Ascending aorta (tissue), 2 donors: ENCODE measurements around the gene KRT32. TPM values are rescaled to one million over a fixed set of nuclear protein-coding genes. Genes with fewer than 3 reads are reported as not detected.

Experiments used
- DNase-seq, 2 donors: peaks; one replicate each; pipeline ENCODE4 v3.0.0-alpha.2; 2019; ENCODE audit warnings: low spot score in 2 of 2
- H3K27ac ChIP-seq, 2 donors: fragments of 200-600 bp; sonication (generic); one replicate each; pipeline ENCODE4 v1.5.1; 2016 to 2017; ENCODE audit warnings: mild to moderate bottlenecking in 1 of 2
- H3K27me3 ChIP-seq: fragments of 200-600 bp; sonication (generic); one replicate; pipeline ENCODE4 v1.5.1; 2017
- H3K36me3 ChIP-seq, 2 donors: fragments of 200-600 bp; sonication (generic); one replicate each; pipeline ENCODE4 v1.5.1; 2016
- H3K4me1 ChIP-seq, 2 donors: fragments of 200-600 bp; sonication (generic); one replicate each; pipeline ENCODE4 v1.5.1; 2016 to 2017; ENCODE audit warnings: mild to moderate bottlenecking in 1 of 2
- H3K4me3 ChIP-seq, 2 donors: fragments of 200-600 bp; sonication (generic); one replicate each; pipeline ENCODE4 v1.5.1; 2016 to 2017; ENCODE audit warnings: mild to moderate bottlenecking in 1 of 2
- H3K9me3 ChIP-seq, 2 donors: fragments of 200-600 bp; sonication (generic); one replicate each; pipeline ENCODE4 v1.5.1; 2016
- CTCF ChIP-seq, 3 experiments: fragments of 200-600 bp in 2 of 3; fragments of 450-650 bp in 1 of 3; sonication (generic) in 2 of 3; IDR thresholded peaks; one replicate each; pipeline ENCODE4 v1.5.1; 2016 to 2019; ENCODE audit warnings: antibody characterized with exemption in 3 of 3, mild to moderate bottlenecking in 1 of 3, moderate library complexity in 1 of 3
- intact Hi-C: fragments of 100-400 bp; cut with DNase I; formaldehyde crosslinking; loops from one replicate; pipeline ENCODE4 v1.15.1; 2023
- total RNA-seq: library from RNA; depleted of rRNA; stranded (reverse); fragments of >200 nt; gene quantifications from one replicate; pipeline ENCODE4 v1.1.0, GENCODE V29; 2016

KRT32 gene
- total RNA-seq = not detected

GRCh38 chr17:41466988-41467387 is at the start of gene KRT32:
Gene KRT32 (minus strand): TSS chr17:41467386. CDS start chr17:41467325, 61 bp downstream.
- H3K27ac ChIP-seq = no peak within 1 kb of the TSS
- no peak for DNase-seq
- H3K36me3 ChIP-seq = no peaks in the 10 kb centered on the region
- no peaks in the 10 kb centered on the region for H3K27me3 ChIP-seq
- no peak within 1 kb of the TSS for H3K4me3 ChIP-seq
- intact Hi-C loops = no loop called here
- H3K9me3 ChIP-seq = no peaks in the 10 kb centered on the region
- TF ChIP-seq CTCF (IDR thresholded peaks at IDR 0.05) = no peak
- no peaks in the 10 kb centered on the region for H3K4me1 ChIP-seq

DNA sequence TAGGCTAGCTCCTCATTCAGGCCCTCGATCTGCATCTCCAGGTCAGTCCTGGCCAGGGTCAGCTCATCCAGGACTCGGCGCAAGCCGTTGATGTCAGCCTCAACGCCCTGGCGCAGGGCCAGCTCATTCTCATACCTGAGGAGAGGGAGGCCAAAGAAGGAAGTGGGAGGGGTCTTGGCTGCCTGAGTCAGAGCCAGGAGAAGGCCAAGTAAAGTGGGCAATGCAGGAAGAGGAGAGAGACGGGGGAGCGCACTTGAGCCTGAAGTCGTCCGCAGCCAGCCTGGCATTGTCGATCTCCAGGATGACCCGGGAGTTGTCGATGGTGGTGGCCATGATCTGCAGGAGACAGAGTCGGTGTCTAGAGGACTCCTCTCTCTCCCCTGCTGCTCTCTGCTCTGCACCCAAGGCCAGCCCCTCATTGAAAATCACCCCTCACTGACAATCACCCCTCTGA is 49.7 kb upstream of the KRT32 start:
- H3K27me3 ChIP-seq = no peaks in the 10 kb centered on the region
- no peaks in the 10 kb centered on the region for H3K36me3 ChIP-seq
- no peaks in the 10 kb centered on the region for H3K9me3 ChIP-seq
- DNase-seq = no peak
- H3K4me3 ChIP-seq = no peak overlapping the region
- intact Hi-C loops = no loop called here
- H3K4me1 ChIP-seq = no peaks in the 10 kb centered on the region
- no peak overlapping the region for H3K27ac ChIP-seq
- TF ChIP-seq CTCF (IDR thresholded peaks at IDR 0.05) = no peak

DNA sequence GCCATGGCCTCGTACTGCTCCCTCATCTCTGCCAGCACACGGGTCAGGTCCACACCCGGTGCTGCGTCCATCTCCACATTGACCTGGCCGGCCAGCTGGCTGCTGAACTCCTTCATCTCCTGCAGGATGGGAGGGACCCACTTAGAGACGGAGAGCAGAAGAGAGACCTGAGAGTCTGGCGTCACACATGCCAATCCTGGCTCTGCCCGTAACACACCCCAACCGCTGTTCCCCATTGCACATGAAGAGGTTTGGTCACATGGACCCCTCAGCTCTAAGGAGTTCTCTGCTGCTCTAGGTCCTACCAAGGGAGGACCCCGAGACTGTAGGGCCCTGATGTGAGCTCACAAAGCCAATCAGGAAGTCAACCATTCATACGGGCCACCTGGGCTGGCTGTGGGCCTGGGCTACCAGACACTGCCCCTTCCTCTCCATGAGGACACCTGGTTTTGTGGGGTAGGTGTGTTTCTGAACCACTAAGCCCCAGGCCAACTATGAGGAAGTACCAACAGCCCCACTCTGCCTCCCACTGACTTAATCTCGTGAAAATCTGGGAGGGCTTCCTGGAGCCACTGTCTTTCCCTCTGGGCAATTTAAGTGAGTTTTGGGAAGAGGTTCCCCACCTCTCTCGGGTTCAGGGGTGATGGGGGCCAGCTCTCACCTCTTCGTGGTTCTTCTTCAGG is 49.1 kb upstream of the KRT32 start:
- Histone ChIP-seq H3K4me3 (no peak overlapping the region), H3K36me3 (no peaks in the 10 kb centered on the region), H3K4me1 (no peaks in the 10 kb centered on the region), H3K27me3 (no peaks in the 10 kb centered on the region), H3K9me3 (no peaks in the 10 kb centered on the region), H3K27ac (no peak overlapping the region)
- intact Hi-C loops = no loop called here
- no peak for TF ChIP-seq CTCF (IDR thresholded peaks at IDR 0.05)
- no peak for DNase-seq

GRCh38 chr17:41513168-41513547 is 46.0 kb upstream of the KRT32 start:
- no peak overlapping the region for H3K27ac ChIP-seq
- intact Hi-C loops = no loop called here
- H3K27me3 ChIP-seq = no peaks in the 10 kb centered on the region
- no peak for TF ChIP-seq CTCF (IDR thresholded peaks at IDR 0.05)
- no peak overlapping the region for H3K4me3 ChIP-seq
- no peaks in the 10 kb centered on the region for H3K9me3 ChIP-seq
- DNase-seq = no peak
- H3K4me1 ChIP-seq = no peaks in the 10 kb centered on the region
- H3K36me3 ChIP-seq = no peaks in the 10 kb centered on the region

GRCh38 chr17:41512546-41513167 is 45.5 kb upstream of the KRT32 start:
- Histone ChIP-seq H3K4me3 (no peak overlapping the region), H3K36me3 (no peaks in the 10 kb centered on the region), H3K9me3 (no peaks in the 10 kb centered on the region), H3K4me1 (no peaks in the 10 kb centered on the region), H3K27ac (no peak overlapping the region), H3K27me3 (no peaks in the 10 kb centered on the region)
- intact Hi-C loops = no loop called here
- TF ChIP-seq CTCF (IDR thresholded peaks at IDR 0.05) = no peak
- DNase-seq = no peak
